Lower lobe of right lung (tissue), 2 donors: ENCODE results near the gene AKR7A3. TPM values are rescaled to one million over a fixed set of nuclear protein-coding genes. Genes with fewer than 3 reads are reported as not detected.

Experiments
- ATAC-seq, 2 donors: fragments of 200-7000 bp; cut with Tn5 transposase; one replicate each; pipeline ENCODE4 v1.9.1; 2020 to 2022; ENCODE audit warnings: mild to moderate bottlenecking in 2 of 2, moderate library complexity in 2 of 2
- DNase-seq: peaks from one replicate; pipeline ENCODE4 v3.0.0-alpha.2; 2020
- H3K27ac ChIP-seq: fragments of 200-600 bp; one replicate; pipeline ENCODE4 v1.8.0; 2022
- H3K27me3 ChIP-seq: fragments of 200-600 bp; one replicate; pipeline ENCODE4 v1.8.0; 2022; ENCODE audit warnings: low read depth
- H3K36me3 ChIP-seq: fragments of 200-600 bp; one replicate; pipeline ENCODE4 v1.8.0; 2022; ENCODE audit warnings: mild to moderate bottlenecking
- H3K4me1 ChIP-seq: fragments of 200-600 bp; one replicate; pipeline ENCODE4 v1.8.0; 2022
- H3K4me3 ChIP-seq: fragments of 200-600 bp; one replicate; pipeline ENCODE4 v1.8.0; 2022; ENCODE audit warnings: mild to moderate bottlenecking
- H3K9me3 ChIP-seq: fragments of 200-600 bp; one replicate; pipeline ENCODE4 v1.8.0; 2022
- intact Hi-C: fragments of 100-400 bp; cut with DNase I; formaldehyde crosslinking; loops from one replicate; pipeline ENCODE4 v1.11.0; 2022
- total RNA-seq: library from RNA; stranded (reverse); fragmentation: NEBNext Ultra II Directional; extraction: Animal tissue kit (Norgen Biotek cat#: 25700); gene quantifications from one replicate; pipeline ENCODE4 v1.2.1, GENCODE V29; 2021
- TF ChIP-seq, protein P1 (sequence below): fragments of 200-600 bp; IDR thresholded peaks from one replicate; pipeline ENCODE4 v1.8.0; 2022; ENCODE audit warnings: antibody characterized with exemption, mild to moderate bottlenecking
- donor health status: DM: no; HTN: yes; CAD: no; lungs with severe emphysema.

Gene AKR7A3
- total RNA-seq, 1 donor from 2014 or later, result 0.30 TPM

DNA sequence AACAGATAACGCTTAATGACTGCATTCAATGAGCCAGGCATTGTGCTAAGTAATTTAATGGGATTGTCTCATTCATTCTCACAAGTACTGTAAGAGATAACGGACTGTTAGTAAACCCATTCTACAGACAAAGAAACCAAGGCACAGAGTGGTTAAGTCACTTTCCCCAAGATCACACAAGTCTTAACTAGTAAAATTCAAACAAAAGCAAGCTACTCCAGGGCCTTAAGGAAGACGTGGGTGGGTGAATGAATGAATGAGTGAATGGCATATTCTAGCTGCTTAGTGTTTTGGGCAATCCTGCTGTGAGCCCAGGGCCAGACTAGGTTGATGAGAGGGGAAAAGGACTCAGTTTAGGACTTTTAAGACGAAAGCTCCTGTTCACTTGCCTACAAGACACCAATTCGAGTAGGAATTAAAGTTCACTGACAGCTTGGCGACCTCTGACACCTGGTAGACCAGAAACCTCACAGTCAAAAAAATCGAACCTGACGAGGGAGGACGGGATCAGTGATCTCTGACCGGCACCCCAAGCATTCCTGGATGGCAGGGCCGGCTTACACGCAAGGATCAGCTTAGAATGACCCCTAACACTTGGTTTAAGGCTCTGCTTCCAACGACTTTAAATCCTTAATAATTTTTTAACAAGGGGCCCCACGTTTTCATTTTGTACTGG is 37.8 kb downstream of the AKR7A3 start:
- no peak for ATAC-seq
- Histone ChIP-seq H3K9me3 (no peaks in the 10 kb centered on the region), H3K36me3 (peaks cover 8% of the 10 kb centered on the region), H3K4me3 (peak overlapping the region; percentile 96), H3K27ac (peak overlapping the region; percentile 98), H3K27me3 (no peaks in the 10 kb centered on the region), H3K4me1 (peaks cover 46% of the 10 kb centered on the region)
- DNase-seq, result no peak
- TF ChIP-seq, protein P1, sequence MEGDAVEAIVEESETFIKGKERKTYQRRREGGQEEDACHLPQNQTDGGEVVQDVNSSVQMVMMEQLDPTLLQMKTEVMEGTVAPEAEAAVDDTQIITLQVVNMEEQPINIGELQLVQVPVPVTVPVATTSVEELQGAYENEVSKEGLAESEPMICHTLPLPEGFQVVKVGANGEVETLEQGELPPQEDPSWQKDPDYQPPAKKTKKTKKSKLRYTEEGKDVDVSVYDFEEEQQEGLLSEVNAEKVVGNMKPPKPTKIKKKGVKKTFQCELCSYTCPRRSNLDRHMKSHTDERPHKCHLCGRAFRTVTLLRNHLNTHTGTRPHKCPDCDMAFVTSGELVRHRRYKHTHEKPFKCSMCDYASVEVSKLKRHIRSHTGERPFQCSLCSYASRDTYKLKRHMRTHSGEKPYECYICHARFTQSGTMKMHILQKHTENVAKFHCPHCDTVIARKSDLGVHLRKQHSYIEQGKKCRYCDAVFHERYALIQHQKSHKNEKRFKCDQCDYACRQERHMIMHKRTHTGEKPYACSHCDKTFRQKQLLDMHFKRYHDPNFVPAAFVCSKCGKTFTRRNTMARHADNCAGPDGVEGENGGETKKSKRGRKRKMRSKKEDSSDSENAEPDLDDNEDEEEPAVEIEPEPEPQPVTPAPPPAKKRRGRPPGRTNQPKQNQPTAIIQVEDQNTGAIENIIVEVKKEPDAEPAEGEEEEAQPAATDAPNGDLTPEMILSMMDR, result no peak
- intact Hi-C loops, result no loop called here

DNA sequence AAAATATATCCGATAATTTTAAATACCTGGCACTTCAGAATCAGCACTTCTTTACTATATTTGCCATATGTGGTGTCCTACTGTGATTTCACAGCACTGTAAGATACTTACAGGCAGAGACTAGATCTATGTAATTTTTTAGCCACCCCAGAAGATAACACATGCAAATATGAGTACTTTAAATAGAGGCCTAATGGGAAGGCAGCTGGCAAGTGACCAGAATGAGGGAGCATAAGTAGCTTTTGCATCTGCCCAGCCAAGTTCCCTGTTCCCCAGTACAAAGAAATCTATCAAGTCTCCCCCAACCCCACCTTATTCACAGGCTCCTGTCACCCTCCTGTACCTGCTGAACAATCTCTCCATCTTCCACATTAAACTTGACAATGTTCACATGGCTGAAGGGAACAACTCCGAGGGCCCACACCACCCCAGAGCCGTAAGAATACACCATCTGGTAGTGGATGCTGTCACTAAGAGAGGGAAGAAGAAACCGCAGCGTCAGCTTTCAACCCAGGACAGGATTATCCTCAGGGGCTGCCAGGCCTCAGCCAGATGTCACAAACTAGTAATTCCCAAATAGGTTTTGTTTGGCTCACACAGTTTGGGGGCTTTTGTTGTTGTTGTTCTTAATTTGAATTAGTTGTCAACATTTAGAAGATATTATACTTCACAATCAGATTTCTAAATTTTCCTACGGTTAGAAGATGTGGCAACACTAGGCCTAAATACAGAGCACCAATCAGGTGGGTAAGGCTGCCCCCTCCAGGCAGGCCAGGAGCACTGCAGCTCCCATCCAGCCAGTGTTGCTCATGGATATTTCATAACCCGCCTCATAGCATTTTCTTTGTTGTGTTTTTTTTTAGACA is 47.7 kb downstream of the AKR7A3 start:
- DNase-seq (peak; percentile 68), ATAC-seq (peak; percentile 93 to 96)
- TF ChIP-seq, protein P1, result peak; percentile 97
- Histone ChIP-seq H3K4me3 (no peak overlapping the region), H3K27me3 (no peaks in the 10 kb centered on the region), H3K36me3 (peaks cover 94% of the 10 kb centered on the region), H3K4me1 (no peaks in the 10 kb centered on the region), H3K9me3 (no peaks in the 10 kb centered on the region), H3K27ac (no peak overlapping the region)
- intact Hi-C loops, result no loop called here

DNA sequence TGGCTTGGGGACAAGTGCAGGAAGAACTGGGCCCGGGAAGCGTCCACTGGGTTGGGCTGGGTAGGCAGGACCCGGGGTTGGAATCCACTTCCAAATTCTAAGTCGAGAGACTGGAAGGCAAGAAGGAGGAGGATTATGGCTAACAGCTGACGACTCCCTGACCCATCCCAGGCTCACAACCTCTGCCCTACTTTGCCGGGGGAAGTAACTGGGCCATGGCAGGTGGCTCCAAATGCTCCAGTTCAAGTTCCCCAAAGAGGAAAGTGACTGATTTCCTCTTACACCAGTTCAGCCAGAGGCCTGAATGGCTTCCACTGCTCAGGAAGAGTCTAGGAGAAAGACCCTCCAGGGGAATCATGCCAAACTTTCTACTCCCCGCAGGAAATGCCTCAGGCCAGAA is 48.7 kb downstream of the AKR7A3 start:
- intact Hi-C loops, result no loop called here
- DNase-seq (no peak), ATAC-seq (peak; percentile 25 to 43)
- H3K4me3 ChIP-seq, result no peak overlapping the region
- H3K36me3 ChIP-seq, result peaks cover 100% of the 10 kb centered on the region
- TF ChIP-seq, protein P1, result no peak
- H3K27me3 ChIP-seq, result no peaks in the 10 kb centered on the region
- H3K27ac ChIP-seq, result no peak overlapping the region
- H3K4me1 ChIP-seq, result no peaks in the 10 kb centered on the region
- no peaks in the 10 kb centered on the region for H3K9me3 ChIP-seq

GRCh38 chr1:19234224-19234623 is 54.3 kb downstream of the AKR7A3 start:
- Histone ChIP-seq H3K27me3 (no peaks in the 10 kb centered on the region), H3K9me3 (no peaks in the 10 kb centered on the region), H3K4me3 (no peak overlapping the region), H3K4me1 (peaks cover 17% of the 10 kb centered on the region), H3K36me3 (peaks cover 100% of the 10 kb centered on the region), H3K27ac (no peak overlapping the region)
- ATAC-seq (no peak), DNase-seq (no peak)
- TF ChIP-seq, protein P1, result no peak
- intact Hi-C loops, result no loop called here

Other genes starting within 250 kb of the AKR7A3 start
- 125 TPM for gene UBR4, start 78.5 kb downstream of the AKR7A3 start, total RNA-seq
- gene EMC1, start 37.2 kb downstream of the AKR7A3 start, total RNA-seq, result 39.2 TPM
- 16.4 TPM for gene MRTO4, start 37.0 kb downstream of the AKR7A3 start, total RNA-seq
- gene AKR7A2, start 23.4 kb upstream of the AKR7A3 start, total RNA-seq, result 37.4 TPM
- 15.4 TPM for gene SLC66A1, start 23.6 kb upstream of the AKR7A3 start, total RNA-seq
- gene CAPZB, start 196.8 kb upstream of the AKR7A3 start, total RNA-seq, result 236 TPM